Nephron progenitor cell (in vitro differentiated cells): ENCODE results near the gene DCTN1.
A peak's percentile ranks its signal among the peaks of the same experiment; 100 is the strongest.

Experiments used
- DNase-seq: peaks from one replicate; pipeline ENCODE4 v3.0.0; 2021
- H3K27ac Mint-ChIP-seq: 2 replicates; pipeline ENCODE4 v1.8.0; 2021; ENCODE audit warnings: mild to moderate bottlenecking, moderate library complexity, mixed read lengths
- H3K27me3 Mint-ChIP-seq: 2 replicates; pipeline ENCODE4 v1.8.0; 2021; ENCODE audit warnings: mild to moderate bottlenecking, low read depth, mixed read lengths; ENCODE audit not compliant: poor library complexity
- H3K36me3 Mint-ChIP-seq: 2 replicates; pipeline ENCODE4 v1.8.0; 2021; ENCODE audit warnings: low read depth, mixed read lengths
- H3K4me1 Mint-ChIP-seq: 2 replicates; pipeline ENCODE4 v1.8.0; 2021; ENCODE audit warnings: mixed read lengths
- H3K4me3 Mint-ChIP-seq: 2 replicates; pipeline ENCODE4 v1.8.0; 2021; ENCODE audit warnings: mild to moderate bottlenecking, moderate library complexity, mixed read lengths
- H3K9me3 Mint-ChIP-seq: 2 replicates; pipeline ENCODE4 v1.8.0; 2021; ENCODE audit warnings: mild to moderate bottlenecking, moderate library complexity, mixed read lengths
- CTCF ChIP-seq: fragments of 200-600 bp; sonication (generic); IDR thresholded peaks from 2 replicates; pipeline ENCODE4 v1.5.0; 2021; ENCODE audit warnings: antibody characterized with exemption

Gene DCTN1

GRCh38 chr2:74379851-74380789 is at the start of gene DCTN1:
Gene DCTN1, minus strand, starts transcription at chr2:74380311. Its CDS starts 274 bp downstream, at chr2:74380037.
- Mint-ChIP-seq H3K4me1 (peaks cover 45% of the 10 kb centered on the region), H3K36me3 (peaks cover 30% of the 10 kb centered on the region), H3K27me3 (no peaks in the 10 kb centered on the region), H3K4me3 (peak within 1 kb of the TSS; percentile 76), H3K27ac (peak within 1 kb of the TSS; percentile 71), H3K9me3 (no peaks in the 10 kb centered on the region)
- no peak for TF ChIP-seq CTCF
- peak; percentile 50 for DNase-seq

GRCh38 chr2:74428675-74429074 is 48.6 kb upstream of the DCTN1 start:
- H3K27me3 Mint-ChIP-seq, result peaks cover 3% of the 10 kb centered on the region
- peak overlapping the region; percentile 97 for H3K27ac Mint-ChIP-seq
- DNase-seq, result no peak
- H3K9me3 Mint-ChIP-seq, result no peaks in the 10 kb centered on the region
- H3K4me1 Mint-ChIP-seq, result peaks cover 30% of the 10 kb centered on the region
- H3K36me3 Mint-ChIP-seq, result peaks cover 54% of the 10 kb centered on the region
- TF ChIP-seq CTCF, result no peak
- no peak overlapping the region for H3K4me3 Mint-ChIP-seq

GRCh38 chr2:74427551-74427950 is 47.4 kb upstream of the DCTN1 start:
- H3K4me3 Mint-ChIP-seq, result no peak overlapping the region
- peaks cover 51% of the 10 kb centered on the region for H3K36me3 Mint-ChIP-seq
- no peaks in the 10 kb centered on the region for H3K9me3 Mint-ChIP-seq
- no peak for DNase-seq
- peaks cover 7% of the 10 kb centered on the region for H3K27me3 Mint-ChIP-seq
- H3K27ac Mint-ChIP-seq, result peak overlapping the region; percentile 78
- H3K4me1 Mint-ChIP-seq, result peaks cover 41% of the 10 kb centered on the region
- TF ChIP-seq CTCF, result no peak

- H3K36me3 Mint-ChIP-seq, result peaks cover 42% of the 10 kb centered on the region
- H3K4me3 Mint-ChIP-seq, result no peak overlapping the region
- peak overlapping the region; percentile 96 for H3K27ac Mint-ChIP-seq
- no peaks in the 10 kb centered on the region for H3K9me3 Mint-ChIP-seq
- peaks cover 11% of the 10 kb centered on the region for H3K27me3 Mint-ChIP-seq
- TF ChIP-seq CTCF, result no peak
- H3K4me1 Mint-ChIP-seq, result peaks cover 50% of the 10 kb centered on the region
- no peak for DNase-seq
Observed at GRCh38 chr2:74426181-74426758, 46.2 kb upstream of the DCTN1 start.

- peak overlapping the region; percentile 96 for H3K27ac Mint-ChIP-seq
- H3K4me1 Mint-ChIP-seq, result peaks cover 49% of the 10 kb centered on the region
- DNase-seq, result no peak
- H3K36me3 Mint-ChIP-seq, result peaks cover 42% of the 10 kb centered on the region
- no peak overlapping the region for H3K4me3 Mint-ChIP-seq
- no peak for TF ChIP-seq CTCF
- H3K27me3 Mint-ChIP-seq, result peaks cover 16% of the 10 kb centered on the region
- no peaks in the 10 kb centered on the region for H3K9me3 Mint-ChIP-seq
Observed at GRCh38 chr2:74425523-74425922, 45.4 kb upstream of the DCTN1 start.
